PC-3 (cell line): ENCODE results near the gene IL1RAP.

Experiments used
- CTCF ChIP-seq: fragments of 300-600 bp; sonication (generic); conservative IDR thresholded peaks from 2 replicates; pipeline ENCODE4 v1.5.1; 2017; ENCODE audit warnings: antibody characterized with exemption, low read depth, mild to moderate bottlenecking, low read length
- EZH2 ChIP-seq: fragments of 300-600 bp; sonication (generic); IDR thresholded peaks from one replicate; pipeline ENCODE4 v1.6.1; 2017; ENCODE audit warnings: antibody characterized with exemption, mild to moderate bottlenecking, low read length; ENCODE audit not compliant: unreplicated experiment

- TF ChIP-seq CTCF (no peak), EZH2 (no peak)
These were observed 180.6 kb downstream of the IL1RAP start for GRCh38 chr3:190694335-190695001.
